Esophagus squamous epithelium (tissue), 4 donors: ENCODE measurements around the gene KCNAB2.

Experiments used
- CTCF ChIP-seq, 6 experiments: fragments of 450-650 bp in 4 of 6; fragments of 200-600 bp in 2 of 6; sonication (generic) in 2 of 6; IDR thresholded peaks; one replicate each; pipeline ENCODE4 v1.5.1; 2016 to 2019; ENCODE audit warnings: antibody characterized with exemption in 6 of 6, mild to moderate bottlenecking in 4 of 6, moderate library complexity in 4 of 6
- POLR2A ChIP-seq, 4 donors: fragments of 450-650 bp; IDR thresholded peaks; one replicate each; pipeline ENCODE4 v1.6.1; 2017; ENCODE audit warnings: antibody characterized with exemption in 4 of 4, mild to moderate bottlenecking in 4 of 4, moderate library complexity in 3 of 4

DNA sequence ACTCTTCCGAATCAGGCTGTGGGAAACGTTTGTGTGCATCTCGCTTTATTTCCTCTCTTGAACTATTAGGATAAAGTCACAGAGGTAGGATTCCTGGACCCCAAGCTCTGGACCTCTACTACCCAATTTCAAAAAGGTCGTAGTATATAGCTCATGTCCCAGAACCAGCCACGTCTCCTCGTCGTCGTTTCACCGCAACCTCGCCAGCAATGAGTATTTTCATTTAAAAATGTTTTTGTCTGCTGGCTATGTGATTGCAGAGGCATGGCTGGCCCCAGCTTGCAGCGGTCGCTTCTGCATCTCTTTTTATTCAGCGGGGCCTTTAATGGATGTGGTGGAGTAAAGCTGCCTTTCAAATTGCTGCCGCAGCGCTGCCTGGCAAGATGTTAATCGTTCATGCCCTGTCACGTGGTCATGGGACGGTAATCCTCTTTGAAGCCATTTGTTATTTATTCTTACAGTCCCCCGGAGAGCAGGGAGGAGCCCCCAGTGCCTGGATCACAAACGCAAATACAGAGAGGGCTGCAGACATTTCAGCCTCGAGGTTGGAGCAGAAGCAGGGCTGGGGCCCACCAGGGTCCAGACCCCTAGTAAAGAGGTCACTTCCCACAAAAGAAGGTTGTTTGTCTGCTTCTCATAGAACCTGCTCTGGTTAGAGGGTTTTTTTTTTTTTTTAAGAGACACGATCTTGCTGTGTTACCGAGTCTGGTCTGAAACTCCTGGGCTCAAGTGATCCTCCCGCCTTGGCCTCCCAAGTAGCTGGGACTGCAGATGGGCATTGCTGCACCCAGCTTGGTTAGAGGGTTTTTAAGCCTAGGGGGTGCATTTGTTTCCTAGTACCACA lies 41.9 kb upstream of the KCNAB2 start:
- TF ChIP-seq CTCF (IDR thresholded peaks at IDR 0.05) (no peak), POLR2A (IDR thresholded peaks at IDR 0.05) (no peak)
